GM21423 (cell line): ENCODE measurements around the gene SH2D4B.

ENCODE experiments used
- ATAC-seq: cut with Tn5 transposase; IDR thresholded peaks from one replicate; pipeline ENCODE4 v1.9.1; 2021; ENCODE audit warnings: mild to moderate bottlenecking, moderate library complexity; ENCODE audit not compliant: unreplicated experiment

SH2D4B gene

GRCh38 chr10:80674809-80675208, 137.1 kb downstream of the SH2D4B start:
- ATAC-seq = no peak

- ATAC-seq = no peak
Measured at GRCh38 chr10:80681142-80681541, 143.4 kb downstream of the SH2D4B start.

GRCh38 chr10:80684259-80684658, 146.6 kb downstream of the SH2D4B start:
- peak; percentile 68 for ATAC-seq

GRCh38 chr10:80685355-80685754, 147.7 kb downstream of the SH2D4B start:
- no peak for ATAC-seq

GRCh38 chr10:80686734-80687475, 149.2 kb downstream of the SH2D4B start:
- no peak for ATAC-seq

GRCh38 chr10:80687476-80687789, 149.7 kb downstream of the SH2D4B start:
- ATAC-seq = no peak

GRCh38 chr10:80690434-80690833, 152.7 kb downstream of the SH2D4B start:
- ATAC-seq = no peak

GRCh38 chr10:80691441-80691840, 153.7 kb downstream of the SH2D4B start:
- ATAC-seq = no peak

GRCh38 chr10:80693565-80693964, 155.9 kb downstream of the SH2D4B start:
- no peak for ATAC-seq

- ATAC-seq = no peak
Measured at GRCh38 chr10:80694930-80695329, 157.2 kb downstream of the SH2D4B start.
